ENCODE data around the gene BMP2K. TPM values are rescaled to one million over a fixed set of nuclear protein-coding genes. Genes with fewer than 3 reads are reported as not detected.
A peak's percentile ranks its signal among the peaks of the same experiment; 100 is the strongest.

Gene BMP2K
- polyA plus RNA-seq, 1 donor (not counting 4 experiments of a cell fraction or from before 2014, with no cell fraction given), result 35.4 TPM

DNA sequence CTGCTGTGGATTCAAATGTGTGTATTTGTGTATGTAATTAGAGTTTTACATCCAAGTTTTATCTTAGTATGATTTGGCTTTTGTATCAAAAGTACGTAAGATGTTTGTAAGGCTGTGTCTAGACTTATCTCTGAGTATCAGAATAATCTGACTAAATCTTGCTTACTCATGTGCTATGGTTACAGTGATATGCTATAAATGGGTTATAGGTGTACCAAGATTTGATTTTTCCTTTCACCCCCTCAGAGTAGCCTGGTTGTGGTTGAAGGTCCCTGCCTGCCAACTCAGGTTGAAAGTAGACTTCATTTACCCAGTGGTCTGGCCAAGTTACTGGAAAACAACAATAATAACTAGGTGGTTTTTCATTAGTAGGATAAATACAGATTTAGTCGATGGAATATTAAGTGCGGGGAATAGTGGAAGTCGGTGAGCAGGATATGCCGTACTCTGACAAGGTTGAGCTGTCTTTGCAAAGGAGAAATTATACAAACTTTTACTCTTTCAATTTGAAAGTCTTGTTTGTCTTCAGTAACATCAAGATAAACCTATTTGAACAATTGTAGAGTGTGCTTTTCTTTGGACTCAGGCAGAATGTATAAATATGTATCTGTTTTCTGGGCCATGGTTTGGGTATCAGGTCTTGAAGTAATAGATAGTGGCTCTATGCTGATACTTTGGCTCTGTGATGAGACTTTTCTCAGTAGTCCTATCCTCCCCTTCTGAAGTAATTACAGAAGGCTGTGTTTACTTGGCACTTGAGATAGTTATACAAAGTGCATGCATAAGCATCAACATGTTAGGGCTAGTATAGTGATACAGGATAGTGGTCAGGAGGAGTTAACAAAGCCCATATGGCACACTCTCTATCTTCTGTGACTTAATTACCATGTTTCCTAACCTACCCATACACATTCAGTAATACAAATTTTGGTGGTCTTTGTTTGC lies 23.7 kb downstream of the BMP2K start:
- Histone ChIP-seq H3K9me3 (ENCODE audit: control insufficient read depth, low read depth, low read length) (no peaks in the 10 kb centered on the region), H3K36me3 (ENCODE audit: control insufficient read depth in 2 of 2, extremely low read depth in 1 of 2, insufficient read depth in 2 of 2, low read length in 2 of 2) (no peaks in the 10 kb centered on the region), H3K9ac (ENCODE audit: control insufficient read depth, extremely low read depth, insufficient read depth, low read length) (peak overlapping the region; percentile 9), H3K27ac (ENCODE audit: control insufficient read depth, insufficient read depth, low read length) (peak overlapping the region; percentile 75), H3K4me2 (ENCODE audit: control insufficient read depth, extremely low read depth, insufficient read depth, low read depth, low read length) (peak overlapping the region; percentile 71), H2AFZ (ENCODE audit: control insufficient read depth, low read length) (no peak overlapping the region), H3K4me3 (ENCODE audit: control insufficient read depth in 2 of 3, extremely low read depth in 1 of 3, insufficient read depth in 2 of 3, low read depth in 1 of 3, low read length in 3 of 3) (peak overlapping the region in 2 of 3 experiments; percentile 3 to 35), H3K79me2 (ENCODE audit: control insufficient read depth, insufficient read depth, low read length) (peaks cover 74% of the 10 kb centered on the region), H3K27me3 (ENCODE audit: control insufficient read depth, extremely low read depth, insufficient read depth, low read length) (no peaks in the 10 kb centered on the region), H3K9me1 (ENCODE audit: control insufficient read depth, extremely low read depth, insufficient read depth, low read length) (no peaks in the 10 kb centered on the region), H4K20me1 (ENCODE audit: control insufficient read depth, extremely low read depth, insufficient read depth, low read length) (no peaks in the 10 kb centered on the region), H3K4me1 (ENCODE audit: control insufficient read depth, extremely low read depth, insufficient read depth, low read length) (peaks cover 16% of the 10 kb centered on the region)
- DNase-seq (ENCODE audit: low read depth, low spot score) (no peak), FAIRE-seq (peak; percentile 91)
- TF ChIP-seq EZH2 (IDR thresholded peaks at IDR 0.05; ENCODE audit: low read length), result no peak
- TF ChIP-seq, protein P1, sequence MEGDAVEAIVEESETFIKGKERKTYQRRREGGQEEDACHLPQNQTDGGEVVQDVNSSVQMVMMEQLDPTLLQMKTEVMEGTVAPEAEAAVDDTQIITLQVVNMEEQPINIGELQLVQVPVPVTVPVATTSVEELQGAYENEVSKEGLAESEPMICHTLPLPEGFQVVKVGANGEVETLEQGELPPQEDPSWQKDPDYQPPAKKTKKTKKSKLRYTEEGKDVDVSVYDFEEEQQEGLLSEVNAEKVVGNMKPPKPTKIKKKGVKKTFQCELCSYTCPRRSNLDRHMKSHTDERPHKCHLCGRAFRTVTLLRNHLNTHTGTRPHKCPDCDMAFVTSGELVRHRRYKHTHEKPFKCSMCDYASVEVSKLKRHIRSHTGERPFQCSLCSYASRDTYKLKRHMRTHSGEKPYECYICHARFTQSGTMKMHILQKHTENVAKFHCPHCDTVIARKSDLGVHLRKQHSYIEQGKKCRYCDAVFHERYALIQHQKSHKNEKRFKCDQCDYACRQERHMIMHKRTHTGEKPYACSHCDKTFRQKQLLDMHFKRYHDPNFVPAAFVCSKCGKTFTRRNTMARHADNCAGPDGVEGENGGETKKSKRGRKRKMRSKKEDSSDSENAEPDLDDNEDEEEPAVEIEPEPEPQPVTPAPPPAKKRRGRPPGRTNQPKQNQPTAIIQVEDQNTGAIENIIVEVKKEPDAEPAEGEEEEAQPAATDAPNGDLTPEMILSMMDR (optimal IDR thresholded peaks at IDR 0.05 in 1 of 3, IDR thresholded peaks at IDR 0.05 in 1 of 3, conservative IDR thresholded peaks at IDR 0.05 in 1 of 3; ENCODE audit: extremely low read depth in 1 of 3, insufficient read depth in 2 of 3, low read length in 3 of 3), result no peak
- dilution Hi-C loops (cut with MboI; ENCODE audit: extremely low pct_ligation_motif_present, low sequenced_read_pairs), result no loop called here

DNA sequence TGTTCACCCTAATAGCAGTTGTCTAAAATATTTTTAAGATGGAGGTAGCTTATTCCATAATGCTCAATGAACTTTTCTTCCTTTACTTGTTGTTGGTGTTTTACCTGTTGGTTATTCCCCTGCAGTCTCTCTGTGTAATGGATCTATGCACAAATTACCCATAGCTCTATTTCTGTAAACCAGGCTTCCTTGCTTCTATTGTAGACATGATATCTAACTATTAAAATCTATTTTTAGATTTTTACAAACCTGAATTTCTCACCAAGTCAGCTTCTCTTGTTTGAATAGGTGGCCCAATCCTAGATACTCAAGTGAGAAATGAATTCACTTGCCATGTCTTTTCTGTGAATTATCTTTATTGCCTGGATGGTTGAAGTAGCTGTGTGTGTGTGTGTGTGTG lies 24.8 kb downstream of the BMP2K start:
- no peak overlapping the region for H3K4me2 ChIP-seq (ENCODE audit: control insufficient read depth, extremely low read depth, insufficient read depth, low read depth, low read length)
- no peak overlapping the region for H3K4me3 ChIP-seq (ENCODE audit: control insufficient read depth in 2 of 3, extremely low read depth in 1 of 3, insufficient read depth in 2 of 3, low read depth in 1 of 3, low read length in 3 of 3)
- H3K9me1 ChIP-seq (ENCODE audit: control insufficient read depth, extremely low read depth, insufficient read depth, low read length), result no peaks in the 10 kb centered on the region
- FAIRE-seq (no peak), DNase-seq (ENCODE audit: low read depth, low spot score) (no peak)
- H3K79me2 ChIP-seq (ENCODE audit: control insufficient read depth, insufficient read depth, low read length), result peaks cover 80% of the 10 kb centered on the region
- H3K36me3 ChIP-seq (ENCODE audit: control insufficient read depth in 2 of 2, extremely low read depth in 1 of 2, insufficient read depth in 2 of 2, low read length in 2 of 2), result no peaks in the 10 kb centered on the region
- TF ChIP-seq EZH2 (IDR thresholded peaks at IDR 0.05; ENCODE audit: low read length), result no peak
- TF ChIP-seq, protein P1 (optimal IDR thresholded peaks at IDR 0.05 in 1 of 3, IDR thresholded peaks at IDR 0.05 in 1 of 3, conservative IDR thresholded peaks at IDR 0.05 in 1 of 3; ENCODE audit: extremely low read depth in 1 of 3, insufficient read depth in 2 of 3, low read length in 3 of 3), result no peak
- peaks cover 16% of the 10 kb centered on the region for H3K4me1 ChIP-seq (ENCODE audit: control insufficient read depth, extremely low read depth, insufficient read depth, low read length)
- H3K27ac ChIP-seq (ENCODE audit: control insufficient read depth, insufficient read depth, low read length), result no peak overlapping the region
- no peaks in the 10 kb centered on the region for H3K27me3 ChIP-seq (ENCODE audit: control insufficient read depth, extremely low read depth, insufficient read depth, low read length)
- no peaks in the 10 kb centered on the region for H4K20me1 ChIP-seq (ENCODE audit: control insufficient read depth, extremely low read depth, insufficient read depth, low read length)
- H3K9ac ChIP-seq (ENCODE audit: control insufficient read depth, extremely low read depth, insufficient read depth, low read length), result no peak overlapping the region
- H3K9me3 ChIP-seq (ENCODE audit: control insufficient read depth, low read depth, low read length), result no peaks in the 10 kb centered on the region
- H2AFZ ChIP-seq (ENCODE audit: control insufficient read depth, low read length), result no peak overlapping the region
- dilution Hi-C loops (cut with MboI; ENCODE audit: extremely low pct_ligation_motif_present, low sequenced_read_pairs), result no loop called here
